HK-2 (cell line): Measurements from ENCODE around the gene ZFP3.
"Not testable (repeated sequence)": the region's sequence is repeated elsewhere in the genome, so short reads cannot be mapped to it uniquely, and the experiment has no call there.

Experiments used
- DNase-seq: peaks from one replicate; pipeline ENCODE4 v3.0.0-alpha.2; 2018; ENCODE audit not compliant: unreplicated experiment

ZFP3 gene

GRCh38 chr17:5078106-5079028 lies at the start of gene ZFP3:
Gene ZFP3 (plus strand): TSS chr17:5078467. CDS start chr17:5091505, 13,038 bp downstream.
- DNase-seq: peak; percentile 85

DNA sequence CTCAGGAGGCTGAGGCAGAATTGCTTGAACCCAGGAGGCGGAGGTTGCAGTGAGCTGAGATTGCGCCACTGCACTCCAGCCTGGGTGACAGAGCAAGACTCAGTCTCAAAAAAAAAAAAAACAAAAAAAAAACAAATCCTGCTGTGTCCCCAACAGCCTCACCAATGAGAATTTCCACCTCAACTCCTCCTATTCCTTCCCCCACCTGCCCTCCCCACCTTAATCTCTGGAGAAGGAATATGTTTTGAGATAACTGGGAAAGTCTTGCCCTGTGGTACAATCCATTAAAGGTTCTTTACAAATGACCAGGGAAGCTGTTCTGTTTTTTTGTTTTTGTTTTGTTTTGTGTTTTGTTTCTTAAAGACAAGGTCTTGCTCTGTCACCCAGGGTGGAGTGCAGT lies 48.1 kb upstream of the ZFP3 start:
- DNase-seq: not testable (repeated sequence)

DNA sequence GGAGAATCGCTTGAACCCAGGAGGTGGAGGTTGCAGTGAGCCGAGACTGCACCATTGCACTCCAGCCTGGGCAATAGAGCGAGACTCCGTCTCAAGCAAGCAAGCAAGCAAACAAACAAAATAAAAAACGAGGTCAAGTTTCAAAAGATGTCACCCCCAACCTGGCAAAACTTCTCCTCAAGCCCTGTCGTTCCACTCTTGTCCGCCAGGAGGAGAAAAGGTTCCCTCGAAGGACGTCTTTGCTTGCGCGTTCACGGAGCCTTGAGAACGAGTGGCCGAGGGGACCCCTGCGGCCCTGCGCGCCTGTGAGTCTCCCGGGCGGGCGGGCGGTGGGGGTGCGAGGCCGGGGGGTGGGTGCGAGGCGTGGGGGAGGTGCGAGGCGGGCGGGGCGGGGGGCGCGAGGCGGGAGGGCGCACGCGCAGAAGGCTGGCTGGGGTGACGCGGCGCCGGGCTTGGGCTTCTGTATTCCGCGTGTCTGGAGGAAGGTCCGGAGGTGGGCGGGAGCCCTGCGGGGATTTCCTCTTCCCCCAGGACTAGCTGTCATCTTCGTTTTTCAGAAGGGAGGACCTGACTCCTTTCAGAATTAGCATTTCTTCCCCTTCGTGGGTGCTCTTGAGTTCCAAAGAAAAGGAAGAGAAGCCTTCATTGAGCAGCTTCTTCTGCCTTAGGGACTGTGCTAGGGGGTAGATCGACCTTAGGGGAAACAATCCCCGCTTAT lies 46.7 kb upstream of the ZFP3 start:
- peak; percentile 83 for DNase-seq

GRCh38 chr17:5032865-5033264 lies 45.4 kb upstream of the ZFP3 start:
- no peak for DNase-seq

GRCh38 chr17:5033352-5034015 lies 44.8 kb upstream of the ZFP3 start:
- no peak for DNase-seq

DNA sequence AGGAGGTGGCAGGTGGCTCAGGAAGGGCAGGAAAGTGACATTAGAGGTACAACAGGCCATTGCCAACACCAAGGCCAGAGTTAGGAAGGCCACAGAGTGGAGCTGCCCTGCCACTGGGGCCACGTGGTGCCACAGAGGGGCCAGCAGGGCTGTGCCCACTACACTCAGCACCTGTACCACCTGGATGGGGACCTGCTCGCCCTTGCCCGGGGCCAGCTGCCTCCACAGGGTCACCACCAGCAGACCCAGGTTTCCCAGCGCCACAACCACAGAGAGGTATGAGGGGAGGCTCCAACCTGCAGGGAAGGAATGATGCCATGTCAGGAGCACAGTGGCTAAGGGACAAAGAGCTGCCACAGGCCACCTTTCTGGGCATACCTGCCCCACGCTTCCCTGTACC lies 44.2 kb upstream of the ZFP3 start:
- DNase-seq: no peak

GRCh38 chr17:5034651-5035050 lies 43.6 kb upstream of the ZFP3 start:
- DNase-seq: no peak

- DNase-seq: no peak
Observed at GRCh38 chr17:5035315-5035714, 43.0 kb upstream of the ZFP3 start, which contains the start of gene SLC52A1. Gene SLC52A1 (minus strand): TSS chr17:5035426. CDS start chr17:5034606, 820 bp downstream.

GRCh38 chr17:5042157-5043022 lies 35.9 kb upstream of the ZFP3 start:
- no peak for DNase-seq

- DNase-seq: no peak
Observed at GRCh38 chr17:5043524-5043923, 34.7 kb upstream of the ZFP3 start.

- DNase-seq: no peak
Observed at GRCh38 chr17:5044630-5045029, 33.6 kb upstream of the ZFP3 start.

DNA sequence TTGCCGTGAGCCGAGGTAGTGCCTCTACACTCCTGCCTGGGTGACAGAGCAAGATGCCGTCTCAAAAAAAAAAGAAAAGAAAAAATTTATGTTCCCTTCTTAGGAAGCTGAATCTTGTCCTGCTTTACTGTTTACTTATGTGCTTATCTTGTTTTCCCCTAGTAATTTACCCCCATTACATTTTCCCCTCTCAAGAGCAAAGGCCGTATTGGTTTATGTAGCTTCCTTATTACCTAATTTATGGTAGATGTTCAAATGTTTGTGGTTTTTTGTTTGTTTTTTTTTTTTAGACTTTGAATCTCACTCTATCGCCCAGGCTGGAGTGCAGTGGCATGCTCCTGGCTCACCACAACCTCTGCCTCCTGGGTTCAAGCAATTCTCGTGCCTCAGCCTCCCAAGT lies 32.8 kb upstream of the ZFP3 start:
- no peak for DNase-seq

DNA sequence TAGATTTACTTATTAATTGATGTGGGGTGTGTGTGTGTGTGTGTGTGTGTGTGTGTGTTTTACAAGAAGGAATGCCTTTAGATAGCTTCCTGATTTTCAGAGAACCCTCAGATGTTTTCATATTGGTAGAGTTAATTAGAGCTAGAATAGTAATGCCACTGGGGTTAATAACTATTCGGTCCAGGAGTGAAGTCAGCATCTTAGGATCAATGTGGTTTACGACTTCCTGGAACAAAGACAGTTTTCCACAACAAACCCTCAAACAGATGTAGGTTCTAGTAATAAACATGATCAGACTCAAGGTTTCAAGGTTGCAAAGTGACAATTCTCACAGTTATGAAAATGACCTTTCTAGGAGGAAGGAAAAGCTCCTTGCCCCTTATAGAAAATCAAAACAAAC lies 30.8 kb upstream of the ZFP3 start:
- DNase-seq: no peak

GRCh38 chr17:5049314-5049841 lies 28.9 kb upstream of the ZFP3 start:
- DNase-seq: no peak

DNA sequence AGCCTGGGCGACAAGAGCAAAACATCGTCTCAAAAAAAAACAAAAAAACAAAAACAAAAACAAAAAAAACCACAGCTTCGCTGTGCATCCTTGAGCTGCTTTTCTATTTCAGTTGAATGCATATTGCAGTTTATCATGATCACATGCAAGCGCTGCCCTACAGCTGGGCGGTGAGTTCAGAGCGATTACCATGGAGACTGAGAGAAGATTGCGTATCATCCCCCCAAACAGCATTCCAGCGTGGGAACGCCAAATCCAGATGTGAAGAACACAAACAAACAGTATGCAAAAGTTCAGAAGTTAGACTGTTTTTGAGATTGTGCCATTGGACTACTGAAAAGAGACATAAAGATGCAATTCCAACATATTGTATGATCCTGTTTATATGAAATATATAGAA lies 28.0 kb upstream of the ZFP3 start:
- DNase-seq: no peak

DNA sequence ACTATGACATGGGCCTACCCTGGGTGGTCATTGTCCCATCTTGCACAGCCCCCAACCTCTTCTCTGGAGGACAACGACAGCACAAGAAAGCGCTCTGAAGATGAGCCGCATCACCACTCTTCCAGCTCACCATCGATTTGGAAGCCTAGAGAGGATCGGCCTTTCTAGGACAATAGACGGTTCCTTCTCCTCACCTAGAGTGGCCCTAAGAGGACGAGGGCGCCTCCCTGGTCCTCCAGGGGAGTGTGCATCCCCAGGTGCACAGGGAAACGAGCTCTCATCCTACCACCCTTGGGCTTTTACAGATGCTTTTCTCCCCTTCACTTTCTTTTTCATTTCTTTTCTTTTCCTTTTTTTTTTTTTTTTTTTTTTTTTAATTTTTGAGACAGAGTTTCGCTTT lies 22.7 kb upstream of the ZFP3 start:
- no peak for DNase-seq

- DNase-seq: no peak
Observed at GRCh38 chr17:5065227-5065744, 13.0 kb upstream of the ZFP3 start.

DNA sequence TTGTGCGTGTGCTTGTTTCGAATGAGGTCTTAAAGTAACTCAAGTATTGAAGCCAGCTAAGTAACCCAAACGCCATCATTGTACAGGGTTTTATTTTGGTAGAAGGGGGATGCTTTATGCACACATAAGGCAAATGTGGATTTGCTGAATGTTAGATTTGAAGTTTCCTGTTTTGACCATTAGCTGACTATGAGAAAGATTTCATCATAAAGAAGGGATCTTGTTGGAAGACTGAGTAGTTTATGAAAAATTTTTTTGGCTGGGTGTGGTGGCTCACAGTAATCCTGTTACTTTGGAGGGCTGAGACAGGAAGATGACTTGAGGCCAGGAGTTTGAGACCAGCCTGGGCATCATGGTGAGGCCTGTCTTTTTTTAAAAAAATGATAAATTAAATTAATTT lies 10.0 kb upstream of the ZFP3 start:
- DNase-seq: no peak

DNA sequence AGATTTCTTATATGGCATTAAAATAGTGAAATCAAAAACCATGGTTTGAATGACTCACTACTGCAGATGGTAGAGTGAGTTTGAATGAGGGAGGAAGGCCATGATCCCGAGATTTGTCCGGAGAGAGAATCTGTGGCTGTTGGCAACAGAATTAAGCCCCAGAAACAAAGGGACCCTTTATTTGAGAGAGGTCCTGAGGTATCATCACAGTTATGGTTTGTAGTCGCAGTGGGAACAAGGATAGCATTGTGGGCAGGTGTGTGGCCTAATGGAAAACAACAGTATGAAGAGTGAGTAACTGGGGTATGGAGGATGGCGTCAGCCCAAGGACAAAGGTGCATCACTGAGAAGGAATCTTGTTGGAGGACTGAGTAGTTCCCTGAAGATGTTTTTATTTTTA lies 8.5 kb upstream of the ZFP3 start:
- no peak for DNase-seq

DNA sequence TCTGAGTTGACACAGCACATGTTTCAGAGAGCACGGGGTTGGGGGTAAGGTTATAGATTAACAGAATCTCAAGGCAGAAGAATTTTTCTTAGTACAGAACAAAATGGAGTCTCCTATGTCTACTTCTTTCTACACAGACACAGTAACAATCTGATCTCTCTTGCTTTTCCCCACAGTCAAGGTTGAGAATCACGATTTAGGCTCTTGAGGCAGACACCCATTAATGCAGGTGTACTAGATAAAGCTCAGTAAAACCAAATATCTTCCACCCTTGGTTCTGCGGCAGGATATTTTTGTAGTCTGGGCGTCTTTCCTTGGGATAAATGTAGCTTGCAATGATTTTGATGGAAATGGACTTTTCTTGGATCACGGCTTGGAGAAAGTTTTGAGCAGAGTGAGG lies 2.8 kb upstream of the ZFP3 start:
- DNase-seq: not testable (repeated sequence)

DNA sequence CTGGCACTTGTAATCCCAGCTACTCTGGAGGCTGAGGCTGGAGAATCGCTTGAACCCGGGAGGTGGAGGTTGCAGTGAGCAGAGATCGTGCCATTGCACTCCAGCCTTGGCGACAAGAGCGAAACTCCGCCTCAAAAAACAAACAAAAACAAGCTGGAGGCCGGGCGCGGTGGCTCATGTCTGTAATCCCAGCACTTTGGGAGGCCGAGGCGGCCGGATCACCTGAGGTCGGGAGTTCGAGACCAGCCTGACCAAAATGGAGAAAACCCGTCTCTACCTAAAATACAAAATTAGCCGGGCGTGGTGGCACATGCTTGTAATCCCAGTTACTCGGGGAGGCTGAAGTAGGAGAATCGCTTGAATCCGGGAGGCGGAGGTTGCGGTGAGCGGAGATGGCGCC lies 992 bp upstream of the ZFP3 start:
- not testable (repeated sequence) for DNase-seq
